NCI-H1417 treated with DMSO at 0.1 percent for 48 hours (cell line): ENCODE data around the gene ADAM22.

Experiments used
- DNase-seq: peaks from one replicate; lab custom pipeline; 2025; lab: John Stamatoyannopoulos, UW

Gene ADAM22

DNA sequence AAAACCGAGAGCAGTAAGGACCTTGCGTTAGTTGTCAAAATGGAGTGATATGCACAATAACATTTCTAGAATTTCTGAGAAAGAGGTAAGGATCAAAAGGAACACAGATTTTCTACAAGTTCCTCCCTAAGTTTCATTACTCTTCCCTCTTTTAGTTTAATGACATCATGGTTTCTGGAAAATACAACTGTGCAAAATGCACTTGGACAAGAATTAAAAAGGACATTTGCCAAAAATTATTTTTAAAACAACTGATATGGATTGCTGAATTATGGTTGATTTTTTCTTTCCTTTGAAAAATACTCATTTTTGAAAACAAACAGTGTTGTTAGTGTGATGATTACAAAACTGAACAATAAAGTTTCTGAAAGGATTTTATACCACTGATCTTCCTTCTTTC lies 233.7 kb downstream of the ADAM22 start:
- no peak for DNase-seq

DNA sequence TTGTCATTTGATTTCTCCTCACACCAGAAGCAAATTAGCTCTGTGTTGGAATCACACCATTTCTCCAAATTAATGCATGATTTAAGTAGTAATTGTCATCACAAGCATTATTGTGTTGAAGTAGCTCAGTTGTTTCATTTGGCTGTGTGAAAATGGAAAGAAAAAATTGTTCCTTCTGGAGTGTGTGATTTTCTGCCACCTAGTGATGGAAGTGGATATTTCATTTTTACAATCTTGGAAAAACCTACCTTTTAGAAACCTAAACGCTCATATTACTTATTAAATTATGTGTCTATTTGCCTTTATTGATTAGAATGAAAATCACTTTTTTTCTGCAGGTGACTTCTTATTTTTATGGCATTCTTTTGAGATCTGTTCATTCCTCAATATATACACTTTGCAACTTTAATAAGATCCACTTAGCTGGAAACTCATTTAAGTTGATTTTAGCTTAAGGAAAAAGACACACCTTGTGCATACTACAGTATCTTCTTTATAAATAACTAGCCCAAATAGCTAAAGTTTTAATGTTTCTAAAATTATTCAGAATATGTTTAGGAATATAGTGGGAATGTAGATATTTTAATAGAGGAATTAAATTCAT lies 235.8 kb downstream of the ADAM22 start:
- DNase-seq, result no peak

DNA sequence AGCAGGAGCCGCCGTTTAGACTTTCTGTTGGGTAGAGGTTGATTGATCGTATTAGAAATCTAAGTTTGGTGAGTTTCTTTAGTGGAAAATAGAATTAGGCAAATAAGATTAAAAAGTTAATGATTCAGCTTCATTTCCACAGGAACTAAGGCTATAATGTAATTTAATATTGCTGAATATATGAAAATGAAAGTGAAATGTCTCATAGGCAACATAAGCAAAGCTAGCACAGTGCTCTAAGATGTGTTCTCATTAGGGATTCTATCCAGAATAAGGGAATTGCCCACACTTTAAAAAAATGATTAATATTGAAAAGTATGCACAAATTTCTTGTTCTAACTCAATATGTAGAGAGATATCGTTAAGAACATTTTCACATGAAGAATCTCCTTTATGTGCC lies 238.8 kb downstream of the ADAM22 start:
- no peak for DNase-seq

DNA sequence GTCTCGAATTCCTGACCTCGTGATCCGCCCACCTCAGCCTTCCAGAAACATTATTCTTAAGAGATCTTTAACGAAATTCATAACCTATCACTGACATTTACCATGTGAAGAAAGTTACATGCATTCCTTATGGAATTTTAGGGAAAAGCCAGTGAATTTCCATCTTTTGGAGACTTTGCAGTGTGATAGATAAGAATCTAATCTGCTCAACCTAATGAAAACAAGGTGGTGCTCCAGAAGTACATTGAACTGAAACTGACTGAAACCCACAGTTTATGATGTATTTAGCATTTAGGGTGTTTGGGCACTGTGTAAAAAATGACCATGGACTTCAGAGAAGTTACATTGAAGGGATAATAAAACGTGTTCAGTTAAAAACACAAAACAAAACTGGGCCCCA lies 242.1 kb downstream of the ADAM22 start:
- no peak for DNase-seq

DNA sequence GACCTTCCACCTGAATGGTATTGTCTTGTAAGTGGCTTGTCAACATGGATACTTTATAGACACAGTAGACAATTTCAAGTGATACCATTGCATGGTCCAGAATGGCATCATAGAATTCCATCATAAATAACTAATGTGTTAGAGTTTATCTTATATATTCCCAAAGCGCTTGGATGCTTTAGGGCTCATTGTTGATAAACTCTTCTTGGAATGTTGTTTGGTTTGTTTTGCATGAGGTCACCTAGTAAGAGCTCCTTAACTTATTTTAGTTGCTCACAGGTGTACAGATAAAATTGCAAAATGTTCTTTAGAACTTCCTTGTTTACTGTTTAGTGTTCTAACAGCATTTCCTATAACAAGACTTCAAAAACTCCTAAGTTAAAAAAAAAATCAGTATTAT lies 249.0 kb downstream of the ADAM22 start:
- no peak for DNase-seq

DNA sequence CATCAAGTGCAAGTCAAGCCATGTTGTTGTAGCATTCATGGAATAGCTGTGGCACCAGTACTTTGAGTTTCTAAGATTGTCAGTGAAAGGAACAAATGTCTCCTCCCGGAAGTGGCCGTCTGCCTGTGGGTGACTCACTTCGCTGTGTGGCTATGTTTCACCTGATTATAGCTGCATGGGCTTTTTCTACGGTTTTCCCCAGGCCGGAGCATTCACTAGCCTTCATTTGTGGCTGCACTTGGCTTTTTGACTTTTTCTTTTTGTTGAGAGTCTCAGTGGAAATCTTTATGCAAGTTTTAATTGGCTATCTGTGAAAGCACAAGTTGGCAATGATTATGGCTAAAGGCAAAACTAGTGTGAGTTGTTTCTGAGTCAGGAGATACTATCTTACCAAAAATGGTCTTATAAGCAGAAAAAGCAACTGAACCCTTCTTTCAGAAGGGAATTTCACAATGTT lies 250.8 kb downstream of the ADAM22 start:
- DNase-seq, result no peak

DNA sequence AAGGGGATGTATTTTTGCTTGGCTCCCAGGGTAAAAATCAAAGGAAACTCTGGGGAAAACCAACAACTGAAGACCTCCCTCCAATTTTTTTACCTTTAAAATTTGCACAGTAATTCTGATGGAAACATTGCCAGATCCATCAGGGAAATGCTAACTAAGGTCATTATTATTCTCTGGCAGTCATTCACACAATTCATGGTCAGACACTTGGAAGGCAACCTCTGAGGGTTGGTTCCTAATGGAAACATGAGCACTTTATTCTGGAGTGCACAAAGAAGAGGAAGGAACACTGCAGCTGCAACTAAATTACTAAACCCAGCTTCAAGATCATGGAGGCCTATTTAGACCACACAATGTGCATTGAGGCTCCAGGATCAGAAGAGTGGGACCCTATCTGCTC lies 251.6 kb downstream of the ADAM22 start:
- DNase-seq, result no peak

DNA sequence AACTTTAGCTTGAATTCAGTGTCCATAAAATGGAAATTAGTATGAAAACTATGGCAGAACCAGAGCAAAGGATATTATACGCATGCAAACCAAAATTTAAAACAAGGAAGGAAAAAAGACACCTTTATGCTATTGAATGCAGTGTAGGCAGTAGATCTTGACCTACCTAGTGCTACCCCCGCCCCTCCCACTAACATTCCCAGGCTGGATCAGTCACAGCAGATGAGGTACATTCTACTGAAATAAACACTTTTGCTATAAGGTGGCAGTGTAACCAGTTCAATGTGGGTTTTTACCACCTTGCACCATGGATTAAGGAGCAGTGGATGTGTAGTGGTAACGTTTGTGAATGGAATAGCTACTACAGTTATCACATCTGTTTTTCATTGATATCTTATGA lies 257.9 kb downstream of the ADAM22 start:
- no peak for DNase-seq

DNA sequence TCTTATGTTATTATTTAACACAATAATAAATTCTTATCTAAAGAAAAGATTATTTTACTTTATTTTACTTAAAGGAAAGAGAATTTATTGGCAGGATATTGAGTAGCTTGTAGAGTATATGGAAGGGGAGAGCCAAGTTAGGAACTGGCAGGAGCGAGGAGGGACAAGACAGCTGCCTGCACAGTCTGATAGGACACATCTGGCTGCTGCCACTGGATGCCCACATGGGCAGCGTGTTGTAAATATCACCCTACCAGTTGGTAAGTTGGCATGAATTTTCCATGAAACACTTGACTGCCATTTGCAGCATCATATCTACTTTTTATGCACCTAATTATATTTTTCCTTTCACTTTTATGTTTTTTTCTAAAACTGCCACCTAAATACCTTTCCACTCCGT lies 266.2 kb downstream of the ADAM22 start:
- DNase-seq, result no peak

DNA sequence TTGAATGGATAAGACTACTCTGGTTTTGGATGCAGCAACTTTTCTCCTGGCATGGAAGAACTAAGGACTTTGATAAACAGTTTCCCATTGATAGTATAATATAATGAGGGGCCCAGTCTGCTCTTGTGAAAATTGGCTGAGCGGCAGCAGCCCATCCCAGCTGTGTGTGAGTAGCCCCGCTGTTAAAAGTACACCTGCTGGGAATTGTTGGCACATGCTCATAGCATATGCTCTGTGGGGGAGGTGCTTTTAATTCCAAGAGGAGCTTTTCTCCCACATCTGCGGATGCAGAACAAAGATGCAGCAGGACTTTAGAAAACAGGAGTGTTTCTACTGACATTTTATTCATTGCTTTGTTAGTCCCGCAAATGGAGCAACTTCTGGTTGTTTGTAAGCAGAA lies 266.7 kb downstream of the ADAM22 start:
- peak; percentile 82 for DNase-seq

DNA sequence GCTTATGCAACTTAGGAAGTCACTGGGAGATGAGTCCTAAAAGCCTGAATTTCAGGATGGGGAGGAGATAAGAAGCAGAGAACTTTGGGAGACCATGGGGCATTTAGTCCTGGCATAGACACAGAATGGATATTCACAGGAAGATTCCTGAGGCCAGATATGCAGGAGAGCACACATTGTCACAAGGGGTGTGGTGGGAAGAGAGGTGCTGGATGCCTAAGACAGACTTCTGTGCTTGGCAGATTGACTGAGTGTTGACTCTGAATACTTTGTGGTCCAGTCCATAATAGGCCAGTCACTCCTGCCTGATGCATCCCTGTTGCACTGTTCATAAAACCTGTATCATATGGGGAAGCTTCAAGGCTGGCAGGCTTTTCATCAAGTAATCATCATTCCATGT lies 267.3 kb downstream of the ADAM22 start:
- DNase-seq, result no peak

DNA sequence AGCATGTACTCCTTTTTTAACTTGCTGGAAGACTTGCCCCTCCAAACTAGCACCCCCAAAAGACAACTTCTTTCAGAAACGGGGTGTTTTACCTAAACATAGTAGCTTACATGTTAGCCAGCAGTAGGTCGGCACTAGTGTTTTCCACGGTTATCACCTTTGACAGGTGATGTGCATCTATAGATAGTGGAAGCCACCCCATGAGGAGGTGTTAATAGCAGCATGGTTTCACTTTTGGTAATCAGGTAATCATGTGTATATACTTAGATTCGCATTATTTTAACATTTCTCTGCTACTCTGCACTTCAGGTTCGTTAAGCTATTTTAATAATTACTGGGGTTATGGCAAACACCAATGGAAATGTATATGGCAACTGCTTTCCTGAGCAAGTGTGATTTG lies 268.2 kb downstream of the ADAM22 start:
- no peak for DNase-seq

DNA sequence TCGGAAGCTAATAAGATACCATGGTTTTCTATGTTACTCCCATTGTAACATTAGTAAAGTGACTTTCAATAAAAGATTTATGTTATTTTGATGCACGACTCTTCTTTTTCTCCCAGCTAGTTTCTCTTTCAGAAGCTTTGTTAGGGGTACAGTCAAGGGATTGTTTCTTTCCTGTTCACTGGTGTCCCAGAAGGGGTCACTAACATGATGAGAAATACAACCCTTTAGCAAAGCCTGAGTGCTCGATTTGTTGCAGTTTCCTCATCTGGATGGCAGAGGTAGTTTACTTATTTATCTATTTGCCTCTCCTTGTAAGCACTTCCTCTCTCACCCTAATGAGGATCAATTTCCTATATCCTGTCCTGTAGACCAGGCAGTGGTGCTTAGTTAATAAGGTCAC lies 268.7 kb downstream of the ADAM22 start:
- DNase-seq, result no peak

DNA sequence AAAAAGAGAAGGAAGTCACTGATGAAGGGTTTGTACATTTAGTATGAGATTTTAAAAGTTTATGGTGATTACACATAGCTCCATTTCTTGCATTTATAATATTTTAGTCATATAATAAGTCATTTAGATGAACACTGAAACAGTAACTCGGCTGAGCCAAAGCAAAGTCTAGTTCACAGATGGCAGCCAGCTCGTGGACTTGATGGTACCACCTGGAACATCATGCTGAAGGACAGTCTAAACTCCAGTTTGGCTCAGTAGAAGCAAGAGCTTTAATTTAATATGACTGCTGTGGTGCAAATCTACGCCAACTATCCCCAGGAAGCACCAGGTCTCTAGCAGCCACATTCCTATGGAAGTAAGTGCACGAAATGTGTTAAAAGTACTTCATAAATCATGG lies 269.4 kb downstream of the ADAM22 start:
- no peak for DNase-seq

DNA sequence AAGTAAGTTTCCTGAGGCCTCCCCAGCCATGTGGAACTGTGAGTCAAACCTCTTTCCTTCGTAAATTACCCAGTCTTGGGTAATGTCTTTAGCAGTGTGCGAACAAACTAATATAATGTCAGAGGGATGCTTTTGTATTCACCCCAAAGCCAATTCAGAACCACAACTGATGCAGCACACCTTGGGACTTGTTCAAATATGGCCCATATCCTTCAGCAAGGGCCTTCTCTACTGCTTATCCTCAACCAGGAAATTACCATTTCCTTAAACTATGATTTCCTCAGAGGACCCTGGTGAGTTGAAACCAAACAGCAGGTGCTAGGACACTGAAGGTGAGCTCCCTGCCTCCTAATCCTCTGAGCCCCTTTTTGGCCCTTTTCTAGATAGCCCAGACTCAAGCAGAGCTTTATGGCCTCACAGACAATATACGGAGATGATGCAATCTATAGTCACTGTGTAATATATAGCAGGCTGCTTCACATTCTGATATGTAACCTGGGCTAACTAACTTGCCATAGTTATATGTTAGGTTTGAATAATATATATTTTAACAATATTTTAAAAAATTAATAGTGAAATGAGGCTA lies 270.6 kb downstream of the ADAM22 start:
- DNase-seq, result no peak

DNA sequence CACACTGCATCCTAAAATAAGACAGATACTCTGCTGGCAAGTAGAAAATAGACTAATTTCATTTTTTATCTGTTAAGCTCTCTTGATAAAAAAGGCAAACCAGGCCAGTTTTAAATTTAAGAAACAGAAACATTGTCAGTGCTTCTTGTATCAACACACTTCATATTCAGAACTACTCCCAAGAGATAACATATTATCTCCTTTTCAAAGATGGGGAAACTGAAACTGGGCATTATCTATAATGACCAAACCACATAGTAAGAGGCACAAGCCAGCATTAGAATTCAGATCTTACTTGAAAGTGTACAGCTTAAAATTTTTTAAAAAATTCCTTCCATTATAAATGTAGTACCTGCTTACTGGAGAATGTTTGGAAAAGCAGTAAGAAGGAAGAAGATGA lies 271.1 kb downstream of the ADAM22 start:
- no peak for DNase-seq

DNA sequence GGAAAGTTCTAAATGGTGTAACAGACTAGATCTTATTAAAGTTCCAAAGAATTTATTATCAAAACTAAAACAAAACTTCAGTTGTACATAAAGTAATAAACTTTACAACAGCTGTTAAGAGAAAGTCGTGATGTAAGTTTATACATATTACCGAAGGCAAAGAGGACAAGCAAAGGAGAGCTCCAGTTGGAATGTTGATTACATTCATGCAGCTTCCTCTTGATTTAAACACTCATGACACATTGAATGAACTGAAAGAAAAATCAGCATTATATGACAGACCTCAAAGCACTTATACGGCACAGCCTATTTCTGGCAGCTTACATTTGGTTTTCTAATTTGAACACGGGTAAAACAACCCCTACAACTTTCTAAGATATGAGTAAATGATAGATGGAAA lies 272.2 kb downstream of the ADAM22 start:
- DNase-seq, result no peak

DNA sequence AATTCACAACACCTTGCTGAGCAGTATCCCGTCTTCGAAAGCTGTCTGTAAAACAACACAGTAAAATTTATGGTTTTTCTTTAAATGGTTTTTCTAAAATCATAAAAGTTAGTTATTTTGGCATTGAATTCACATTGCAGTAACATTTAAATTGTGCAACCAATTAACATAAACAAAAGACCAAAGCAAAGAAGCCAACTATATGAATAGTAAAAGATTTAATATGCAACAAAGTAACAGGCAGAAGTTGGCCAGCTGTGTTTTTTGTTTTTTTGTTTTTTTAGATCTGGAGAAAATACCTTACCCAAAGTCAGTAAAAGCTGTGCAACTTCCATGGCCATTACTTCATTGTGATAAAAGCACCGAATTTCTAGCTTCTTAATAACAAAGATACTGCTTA lies 274.5 kb downstream of the ADAM22 start:
- no peak for DNase-seq

DNA sequence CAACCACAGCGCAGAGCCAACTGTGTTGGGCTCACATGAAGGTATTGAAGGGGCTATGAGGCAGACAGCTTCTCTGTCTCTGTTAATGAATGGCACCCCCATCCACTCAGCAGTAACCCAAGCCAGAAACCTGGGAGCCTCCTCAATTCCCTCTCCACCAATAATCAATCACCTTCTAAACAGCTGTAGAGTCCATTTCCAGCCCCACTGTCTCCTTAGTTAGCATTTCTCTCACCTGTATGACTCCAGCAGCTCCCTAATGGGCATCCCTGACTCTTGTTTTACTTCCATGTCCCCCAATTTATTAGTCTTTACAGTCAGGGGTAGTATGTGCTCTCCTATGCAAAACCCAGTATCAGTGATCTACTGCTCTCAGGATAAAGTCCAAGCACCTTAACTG lies 278.9 kb downstream of the ADAM22 start:
- no peak for DNase-seq

DNA sequence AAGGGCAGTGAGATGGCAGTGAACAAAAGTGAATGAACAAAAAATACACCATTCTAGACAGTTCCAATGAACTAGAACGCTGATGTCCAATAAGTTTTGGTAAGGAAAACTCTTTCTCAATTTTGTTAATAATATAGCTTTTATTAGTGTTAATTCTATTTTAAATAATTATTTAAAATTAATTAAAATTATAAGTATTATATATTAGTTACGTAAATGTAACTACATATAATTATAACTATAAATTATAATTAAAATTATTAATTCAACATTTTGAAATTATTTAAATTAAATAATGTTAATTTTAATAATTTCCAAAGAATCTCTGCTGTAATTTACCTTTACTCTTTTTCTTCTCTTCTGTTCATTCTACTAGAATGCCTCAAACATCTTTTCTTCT lies 280.4 kb downstream of the ADAM22 start:
- no peak for DNase-seq

DNA sequence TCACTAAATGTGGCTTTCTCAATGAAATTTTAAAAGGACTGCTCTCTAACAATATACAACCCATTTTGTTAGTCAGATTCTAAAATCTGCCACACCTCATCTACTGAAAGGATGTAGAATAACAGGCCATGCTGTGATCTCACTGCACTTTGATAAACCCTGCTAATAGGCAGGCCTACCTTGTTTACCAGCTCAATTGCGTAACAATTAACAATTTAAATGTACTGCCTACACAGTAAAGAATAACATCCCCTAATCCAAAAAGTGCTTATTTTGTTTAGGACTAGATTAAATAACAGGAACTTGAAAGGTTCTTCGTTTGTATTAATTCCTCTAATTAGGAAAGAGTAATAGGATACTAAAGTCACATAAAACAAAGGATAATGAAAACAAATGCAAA lies 281.2 kb downstream of the ADAM22 start:
- DNase-seq, result no peak

DNA sequence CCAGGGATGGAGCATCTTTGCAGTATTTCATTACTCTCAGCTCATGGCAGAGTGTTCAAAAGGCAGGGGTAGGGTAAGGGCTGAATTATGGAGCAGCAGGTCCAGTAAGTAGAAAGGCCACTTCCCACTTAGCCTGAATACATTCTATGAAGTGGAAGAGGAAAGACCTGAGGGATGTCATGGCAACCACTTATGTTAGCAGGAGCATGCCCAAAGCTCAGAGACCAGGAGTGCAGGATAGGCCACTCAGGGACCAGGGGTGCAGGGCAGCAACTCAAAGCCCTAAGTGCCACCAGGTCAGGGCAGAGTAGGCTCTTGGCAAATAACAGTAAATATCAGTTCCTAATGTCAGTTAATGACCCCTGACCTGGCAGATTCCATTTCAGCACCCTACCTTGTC lies 282.2 kb downstream of the ADAM22 start:
- no peak for DNase-seq

DNA sequence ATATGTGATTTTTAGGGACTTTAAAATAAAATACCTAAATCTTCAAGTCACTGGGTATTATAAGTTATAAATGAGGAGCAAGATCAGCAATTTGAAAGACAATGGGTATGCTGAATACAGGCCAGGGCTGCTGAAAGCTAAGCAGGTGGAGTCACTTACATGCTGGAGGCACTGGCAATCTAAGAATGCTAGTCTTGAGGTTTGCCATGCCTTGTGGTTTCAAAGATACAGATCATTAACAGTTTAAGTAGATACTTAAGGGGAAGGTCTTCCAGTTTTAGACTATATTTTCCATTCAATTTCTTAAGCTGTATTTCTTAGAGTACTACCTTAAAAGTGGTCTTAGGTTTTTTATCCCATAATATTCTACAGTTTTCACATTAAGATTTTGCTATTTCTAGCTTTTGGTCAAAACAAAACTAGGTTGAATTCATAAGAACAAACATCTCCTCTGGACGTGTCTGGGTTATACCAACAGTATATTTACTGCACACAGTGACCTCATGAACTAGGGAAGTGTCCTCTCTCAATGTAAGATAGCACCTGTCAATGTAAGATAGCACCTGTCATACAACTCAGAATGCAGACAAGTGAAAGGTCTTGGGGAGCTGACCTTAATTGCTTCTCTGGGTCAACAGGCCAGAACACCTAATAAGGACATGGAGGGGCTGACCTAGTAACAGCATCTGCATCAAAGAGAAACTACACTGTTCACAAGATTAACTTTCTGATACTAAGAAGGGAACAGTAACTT lies 283.8 kb downstream of the ADAM22 start:
- no peak for DNase-seq

DNA sequence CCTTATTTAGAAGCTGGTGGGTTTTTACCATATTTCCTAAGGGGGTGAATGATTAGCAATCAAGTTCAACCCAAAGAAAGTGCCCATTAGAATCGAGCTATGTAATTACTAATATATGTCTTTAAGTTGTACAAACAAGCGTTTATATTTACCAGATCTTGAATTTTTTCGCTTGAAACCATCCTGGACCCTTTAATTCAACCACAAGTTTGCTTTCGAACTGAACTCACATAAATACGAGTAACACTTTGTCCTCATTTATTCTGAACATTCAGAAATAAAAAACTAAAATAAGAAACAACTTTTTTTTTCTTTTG lies 284.3 kb downstream of the ADAM22 start:
- DNase-seq, result no peak
